Stimulated activated CD4-positive, alpha-beta T cell treated with anti-CD3 and anti-CD28 coated beads, TNF-alpha, amount 100 ng/mL, for 1 hour (primary cell): ENCODE measurements around the gene SRSF10.
A peak's percentile ranks its signal among the peaks of the same experiment; 100 is the strongest.
"Not testable (repeated sequence)": the region's sequence is repeated elsewhere in the genome, so short reads cannot be mapped to it uniquely, and the experiment has no call there.

Source experiments
- DNase-seq, 3 donors: peaks; one replicate each; pipeline ENCODE4 v3.0.0-alpha.2; 2020; ENCODE audit warnings: low read depth in 3 of 3, low spot score in 1 of 3

The SRSF10 gene

DNA sequence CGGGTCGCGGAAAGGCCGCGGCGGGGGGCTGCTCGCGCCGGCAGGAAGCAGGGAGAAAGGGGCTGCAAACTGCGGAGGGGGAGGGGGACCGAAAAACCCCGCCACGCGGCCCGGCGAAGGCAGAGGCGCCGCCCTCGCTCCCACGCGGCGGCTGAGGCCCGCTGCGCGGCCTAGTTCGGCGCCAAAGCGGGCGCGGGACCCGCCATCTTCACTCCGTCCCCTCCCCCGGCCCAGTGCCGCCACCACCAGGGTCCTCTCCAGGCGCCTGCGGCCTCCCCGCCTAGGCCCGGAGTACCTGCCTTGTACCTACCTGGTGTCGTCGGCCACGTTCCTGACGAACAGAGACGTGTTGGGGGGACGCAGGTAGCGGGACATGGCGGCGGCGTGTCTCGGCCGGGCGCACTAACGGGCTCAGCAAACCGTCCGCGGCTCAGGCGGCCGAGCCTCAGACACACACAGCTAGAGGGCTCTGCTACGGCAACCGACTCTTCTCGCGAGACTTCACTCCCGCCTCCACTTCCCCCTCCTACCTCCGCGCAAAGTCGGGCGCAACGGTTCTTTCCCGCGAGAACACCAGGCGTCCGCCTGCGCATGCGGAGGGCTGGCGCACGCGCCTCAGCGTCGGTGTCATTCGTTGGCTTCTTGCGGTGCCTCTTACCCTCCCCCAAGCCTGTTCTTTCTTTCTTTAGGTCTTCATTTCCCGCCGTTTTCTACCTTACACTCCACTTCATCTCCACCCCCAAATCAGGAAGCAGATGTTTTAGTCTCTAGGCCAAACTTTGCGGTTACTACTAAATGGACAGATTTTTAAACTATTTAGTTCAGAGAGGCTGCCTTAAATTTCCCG is at the start of gene SRSF10:
SRSF10 (minus strand) TSS at position 447 of the 847 bp plus-strand sequence; CDS start at position 375, 72 bp downstream.
- DNase-seq = peak; percentile 86 to 98 (median 97)

DNA sequence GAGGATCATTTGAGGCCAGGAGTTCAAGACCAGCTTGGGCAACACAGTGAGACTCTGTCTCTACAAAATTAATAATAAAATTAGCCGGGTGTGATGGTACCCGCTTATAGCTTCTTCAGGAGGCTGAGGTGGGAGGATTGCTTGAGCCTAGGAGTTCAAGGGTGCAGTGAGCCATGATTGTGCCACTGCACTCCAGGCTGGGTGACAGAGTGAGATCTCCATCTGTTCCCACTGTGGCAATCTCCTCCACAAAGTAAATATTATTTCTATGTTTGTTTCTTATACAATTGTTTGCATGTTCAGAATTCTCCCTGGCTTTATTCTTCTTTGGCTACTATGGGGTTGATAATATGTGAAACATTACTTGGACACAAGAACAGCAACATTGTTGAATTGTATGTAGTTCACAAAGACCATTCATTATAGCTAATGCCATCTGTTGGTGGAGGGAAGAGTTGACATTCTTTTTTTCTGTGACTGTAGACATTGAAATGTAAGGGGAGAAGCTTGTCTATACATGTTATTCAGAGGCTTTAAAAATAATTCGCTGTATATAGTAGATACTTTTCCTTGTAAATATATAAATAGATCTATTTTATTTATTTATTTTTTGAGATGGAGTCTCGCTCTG is 47.8 kb upstream of the SRSF10 start:
- no peak for DNase-seq

DNA sequence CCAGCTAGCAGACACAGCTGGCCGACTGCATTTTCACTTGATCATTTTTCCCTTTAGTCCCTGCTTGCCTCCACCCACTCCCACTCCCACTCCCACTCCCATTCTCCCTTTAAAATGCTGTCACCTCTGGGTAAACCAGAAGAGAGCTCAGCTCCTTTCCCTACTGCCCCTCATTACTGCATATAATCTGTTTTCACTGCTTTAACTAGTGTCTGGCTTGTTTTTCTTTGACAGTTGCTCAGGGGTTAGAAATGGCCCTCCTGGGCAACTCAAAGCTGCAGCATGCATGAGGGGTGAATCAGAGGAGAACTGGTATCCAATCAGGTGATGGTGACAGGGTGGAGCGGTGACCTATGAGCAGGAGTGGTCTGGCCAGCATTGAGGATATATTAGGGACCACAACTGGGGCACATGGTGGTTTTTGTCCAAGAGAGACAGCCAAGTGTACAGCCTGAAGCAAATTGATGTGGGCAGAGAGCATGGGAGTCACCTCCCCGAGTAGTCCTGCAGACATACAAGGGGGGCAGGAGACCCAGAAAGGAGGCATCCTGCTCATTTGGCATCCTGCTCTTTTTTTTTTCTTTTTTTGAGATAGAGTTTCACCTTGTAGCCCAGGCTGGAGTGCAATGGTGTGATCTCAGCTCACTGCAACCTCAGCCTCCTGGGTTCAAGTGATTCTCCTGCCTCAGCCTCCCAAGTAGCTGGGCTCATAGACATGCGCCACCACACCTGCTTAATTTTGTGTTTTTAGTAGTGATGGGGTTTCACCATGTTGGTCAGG is 42.6 kb upstream of the SRSF10 start:
- no peak for DNase-seq

DNA sequence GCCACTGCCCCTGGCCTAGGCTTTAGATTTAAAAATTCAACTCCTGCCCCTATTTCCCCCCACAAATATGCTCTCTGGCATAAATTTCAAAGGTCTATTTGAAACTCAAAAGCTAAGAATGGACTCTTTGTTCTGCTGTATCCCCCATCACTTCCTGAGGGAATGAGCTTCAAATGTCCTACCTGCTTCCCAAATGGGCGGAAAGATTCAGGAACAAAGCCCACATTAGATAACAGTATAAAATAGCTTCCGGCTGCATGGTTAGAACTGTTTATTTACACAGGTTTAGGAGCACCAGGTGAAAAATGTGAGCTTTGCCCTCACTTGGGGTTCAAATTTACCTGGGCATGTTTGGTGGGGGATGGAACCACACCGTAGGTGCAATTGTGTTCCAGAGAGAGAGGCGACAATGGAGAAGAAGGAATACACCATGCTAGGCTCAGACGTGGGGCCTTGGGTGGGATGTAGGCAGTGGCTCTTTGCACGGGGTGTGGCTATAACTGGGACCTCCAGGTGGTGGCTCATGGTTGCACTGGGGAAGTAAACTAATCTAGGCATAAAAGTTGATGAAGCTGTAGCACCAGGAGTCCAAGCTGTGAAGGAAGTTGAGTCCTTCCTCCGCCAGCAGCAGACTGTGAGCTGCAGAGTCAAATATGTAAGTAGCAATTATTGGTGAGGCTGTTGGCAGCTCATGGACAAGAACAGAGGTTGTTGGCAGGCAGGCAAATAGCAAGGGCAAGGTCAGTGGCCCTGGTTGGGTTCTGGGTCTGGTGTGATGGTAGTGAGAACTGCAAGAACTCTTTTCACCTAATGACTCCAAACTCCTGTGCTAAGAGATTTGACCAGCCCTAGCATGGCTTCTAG is 41.5 kb upstream of the SRSF10 start:
- DNase-seq = no peak

DNA sequence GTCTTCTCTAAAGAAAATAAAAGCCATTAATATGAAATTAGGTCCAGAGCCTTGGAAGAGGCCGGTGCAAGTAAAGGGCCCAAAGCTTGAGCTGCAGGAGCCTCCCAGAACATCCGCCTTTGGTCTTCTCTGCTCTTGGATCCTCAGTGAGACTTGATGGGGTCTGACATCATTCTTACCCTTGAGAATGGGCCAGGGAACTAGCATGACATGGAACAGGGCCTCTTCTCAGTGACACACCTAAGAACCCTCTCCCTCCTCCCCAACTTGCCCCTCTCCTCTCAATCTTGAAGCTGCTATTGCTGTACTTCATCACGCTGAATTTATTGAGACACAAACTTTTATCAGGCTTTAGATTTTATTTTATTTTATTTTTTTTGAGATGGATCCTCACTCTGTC is 40.3 kb upstream of the SRSF10 start:
- DNase-seq = no peak

DNA sequence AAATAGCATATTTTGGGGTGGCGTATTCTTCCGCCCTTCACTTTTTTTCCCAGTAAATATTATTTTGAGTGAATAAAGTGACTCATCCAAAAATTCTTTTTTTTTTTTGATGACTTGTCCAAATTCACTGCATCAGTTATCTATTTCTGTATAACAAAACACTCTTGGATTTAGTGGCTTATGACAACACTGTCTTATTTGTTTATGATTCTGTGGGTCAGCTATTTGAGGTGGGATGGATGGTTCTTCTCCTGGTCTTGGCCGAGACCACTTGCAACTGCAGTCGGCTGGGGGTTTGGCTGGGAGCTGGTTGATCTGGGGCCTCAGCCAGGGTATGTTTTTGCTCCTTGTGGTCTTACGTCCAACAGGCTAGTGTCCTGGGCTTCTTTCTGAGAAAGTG is 39.9 kb upstream of the SRSF10 start:
- DNase-seq = no peak

DNA sequence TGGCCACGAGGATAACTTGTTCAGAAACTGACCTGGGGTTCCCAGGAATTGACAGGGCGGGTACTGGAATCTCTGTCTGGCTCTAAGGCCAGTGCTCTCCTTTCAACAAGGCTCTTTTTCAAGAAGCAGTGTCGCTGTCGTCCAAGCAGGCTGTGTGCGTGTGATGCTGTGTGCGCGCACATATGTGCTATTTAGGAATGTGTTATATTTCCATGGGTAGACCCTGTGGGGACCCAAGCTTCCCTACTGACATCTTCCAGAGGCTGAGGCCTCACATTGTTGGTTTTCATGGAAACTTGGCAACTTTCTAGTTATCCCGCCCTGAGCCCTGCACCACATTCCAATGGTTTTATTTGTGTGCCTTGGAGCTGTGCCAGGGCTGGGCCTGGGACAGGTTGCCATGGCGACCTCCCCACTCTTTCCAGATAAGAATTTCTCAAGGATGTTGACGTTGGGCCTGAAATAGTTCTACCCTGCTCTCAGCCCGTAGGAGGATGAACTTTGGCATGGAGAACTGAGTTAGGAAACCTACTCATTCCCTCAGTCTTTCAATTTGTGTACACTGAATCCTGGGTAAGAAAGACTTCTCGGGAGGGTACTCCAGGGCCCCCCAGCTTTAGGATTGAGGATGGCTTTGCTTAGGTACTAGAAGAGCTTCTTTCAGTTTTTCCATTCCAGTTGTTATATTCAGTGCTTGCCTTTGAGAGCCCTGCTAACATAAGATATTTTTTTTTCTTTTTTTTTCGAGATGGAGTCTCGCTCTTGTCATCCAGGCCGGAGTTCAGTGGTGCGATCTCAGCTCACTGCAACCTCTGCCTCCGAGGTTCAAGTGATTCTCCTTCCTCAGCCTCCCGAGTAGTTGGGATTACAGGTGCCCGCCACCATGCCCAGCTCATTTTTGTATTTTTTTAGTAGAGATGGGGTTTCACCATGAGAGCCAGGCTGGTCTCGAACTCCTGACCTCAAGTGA is 38.8 kb upstream of the SRSF10 start:
- DNase-seq = no peak

DNA sequence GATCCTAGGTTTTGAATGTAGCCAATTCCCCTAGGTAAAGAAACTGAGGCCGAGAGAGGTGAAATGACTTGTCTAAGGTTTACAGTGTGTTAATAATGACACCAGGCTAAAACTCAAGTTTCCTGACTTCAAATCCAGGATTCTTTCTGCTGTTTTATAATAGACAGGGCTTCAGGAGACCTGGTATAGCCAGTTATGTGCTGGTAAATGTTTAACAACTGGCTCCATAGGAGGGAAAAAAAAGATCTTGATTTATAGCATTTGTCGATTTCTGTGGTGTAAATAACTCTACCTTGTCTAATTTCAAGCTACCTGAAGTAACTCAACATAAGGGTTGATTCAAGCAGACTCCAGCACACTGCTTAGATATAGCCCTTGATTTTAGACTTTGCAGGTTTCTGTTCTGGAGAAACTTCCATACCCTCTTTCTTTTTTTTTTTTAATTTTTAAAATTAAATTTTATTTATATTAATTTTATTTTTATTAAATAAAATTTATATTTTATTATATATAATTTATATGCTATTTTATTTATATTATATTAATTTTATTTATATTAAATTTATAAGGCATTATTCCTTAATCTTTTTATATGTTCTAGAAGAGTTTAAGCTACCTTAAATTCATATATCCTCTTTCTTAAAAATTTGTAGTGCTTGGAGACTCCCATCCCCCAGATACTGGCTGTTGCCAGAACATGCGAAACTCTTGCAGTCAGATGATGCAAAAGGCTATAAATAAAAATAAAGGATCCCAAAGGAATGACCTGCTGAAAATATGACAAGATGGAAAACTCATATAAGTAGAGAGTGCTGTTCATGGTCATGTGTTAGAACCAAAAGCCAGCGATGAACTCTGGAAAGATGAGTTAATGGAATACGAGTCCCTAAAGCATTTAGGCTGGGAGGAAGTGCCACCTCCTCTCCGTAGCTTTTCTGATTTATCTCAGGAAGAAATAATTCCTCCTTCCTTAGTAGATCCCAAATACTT is 35.4 kb upstream of the SRSF10 start:
- DNase-seq = no peak

DNA sequence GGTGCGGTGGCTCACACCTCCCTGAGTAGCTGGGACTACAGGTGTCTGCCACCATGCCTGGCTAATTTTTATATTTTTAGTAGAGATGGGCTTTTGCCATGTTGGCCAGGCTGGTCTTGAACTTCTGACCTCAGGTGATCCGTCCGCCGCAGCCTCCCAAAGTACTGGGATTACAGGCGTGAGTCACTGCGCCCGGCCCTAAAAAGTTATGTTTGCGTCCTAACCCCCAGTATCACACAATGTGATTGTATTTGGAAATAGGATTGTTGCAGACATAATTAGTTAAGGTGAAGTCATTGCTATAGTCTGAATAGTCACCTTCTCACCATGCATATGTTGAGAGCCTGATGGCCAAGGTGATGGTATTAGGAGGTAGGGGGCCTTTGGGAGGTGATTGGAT is 32.8 kb upstream of the SRSF10 start:
- DNase-seq = not testable (repeated sequence)

DNA sequence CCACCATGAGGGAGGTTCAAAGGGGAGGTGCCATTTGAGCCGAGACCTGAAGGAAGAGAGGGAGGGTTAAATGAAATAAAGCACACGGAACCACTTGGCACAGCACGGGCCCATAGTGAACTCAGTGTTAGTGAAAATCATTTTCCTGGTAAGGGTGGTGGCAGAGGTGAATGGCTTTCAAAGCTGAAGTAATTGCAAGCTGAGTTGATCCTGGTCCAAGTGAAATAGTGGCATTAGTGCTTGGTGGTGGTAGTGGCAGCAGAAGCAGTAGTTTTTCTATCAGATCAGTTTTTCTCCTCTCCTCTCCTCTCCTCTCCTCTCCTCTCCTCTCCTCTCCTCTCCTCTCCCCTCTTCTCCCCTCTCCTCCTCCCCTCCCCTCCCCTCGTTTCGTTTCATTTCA is 30.5 kb upstream of the SRSF10 start:
- no peak for DNase-seq

DNA sequence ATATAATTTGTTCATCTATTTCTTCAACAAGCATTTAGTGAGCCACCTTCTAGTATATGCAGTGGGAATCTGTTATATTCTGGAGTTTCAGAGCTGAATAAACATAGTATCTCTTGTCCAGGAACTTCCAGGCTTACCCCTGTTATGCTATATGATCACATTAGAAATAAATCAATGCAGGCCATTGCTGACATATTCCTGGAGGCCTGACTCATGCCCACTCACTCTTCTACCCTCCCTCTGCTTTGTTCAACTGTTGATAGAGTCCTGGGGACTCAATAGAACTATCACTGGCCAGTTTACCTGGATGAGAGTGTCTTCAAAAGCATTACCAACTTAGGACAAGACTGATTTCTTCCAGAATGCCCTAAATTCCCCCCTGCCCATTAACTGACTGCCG is 29.3 kb upstream of the SRSF10 start:
- no peak for DNase-seq

DNA sequence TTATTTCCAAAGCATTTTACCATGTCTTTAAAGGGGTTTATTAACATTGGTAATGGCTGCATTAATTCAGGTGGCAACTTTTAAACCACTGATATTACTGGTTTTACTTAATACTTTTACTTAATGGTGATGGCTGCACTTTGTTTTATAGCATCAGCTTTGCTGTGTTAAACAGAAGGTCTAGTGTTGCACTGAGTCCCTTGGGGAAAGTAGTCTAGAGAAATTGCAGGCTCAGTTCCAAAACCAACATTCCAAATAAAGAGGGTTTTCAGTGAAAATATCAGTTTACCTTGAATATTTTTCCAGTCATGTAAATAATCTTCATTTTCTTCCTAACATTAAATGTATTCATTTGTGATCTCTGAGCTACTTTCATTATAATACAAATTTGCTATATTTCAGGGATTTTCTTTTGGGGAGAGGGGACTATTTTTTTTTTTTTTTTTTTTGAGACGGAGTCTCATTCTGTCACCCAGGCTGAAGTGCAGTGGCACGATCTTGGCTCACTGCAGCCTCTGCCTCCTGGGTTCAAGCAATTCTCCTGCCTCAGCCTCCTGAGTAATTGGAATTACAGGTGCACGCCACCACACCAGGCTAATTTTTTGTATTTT is 28.6 kb upstream of the SRSF10 start:
- not testable (repeated sequence) for DNase-seq

DNA sequence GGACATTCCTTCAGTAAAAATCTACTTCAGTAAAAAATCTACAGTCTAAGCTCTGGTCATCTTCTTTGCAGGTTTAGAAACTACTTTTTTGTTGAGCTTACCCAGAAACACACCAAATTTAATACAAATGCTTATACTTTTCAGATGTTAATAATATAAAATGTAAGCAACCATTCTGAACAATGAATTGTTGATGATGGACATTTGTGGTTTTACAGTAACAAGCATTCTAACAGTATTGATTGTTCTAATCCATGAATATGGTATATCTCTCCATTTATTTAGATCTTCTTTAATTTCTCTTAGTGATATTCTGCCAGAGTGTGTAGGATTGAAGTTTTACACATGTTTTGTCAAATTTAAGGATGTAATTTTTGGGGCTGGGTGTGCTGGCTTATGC is 27.0 kb upstream of the SRSF10 start:
- no peak for DNase-seq

DNA sequence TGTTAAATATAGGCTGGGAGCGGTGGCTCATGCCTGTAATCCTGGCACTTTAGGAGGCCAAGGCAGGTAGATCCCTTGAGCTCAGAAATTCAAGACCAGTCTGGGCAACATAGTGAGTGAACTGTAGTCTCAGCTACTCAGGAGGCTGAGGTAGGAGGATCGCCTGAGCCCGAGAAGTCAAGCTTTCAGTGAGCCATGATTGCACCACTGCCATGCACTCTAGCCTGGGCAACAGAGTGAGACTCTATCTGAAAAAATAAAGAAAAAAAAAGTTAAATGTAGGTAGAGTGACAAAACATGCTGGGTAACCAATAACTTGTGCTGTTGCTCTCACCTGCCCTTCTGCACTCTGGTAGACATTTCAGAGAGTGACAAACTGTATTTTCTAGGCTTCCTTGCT is 25.0 kb upstream of the SRSF10 start:
- no peak for DNase-seq

DNA sequence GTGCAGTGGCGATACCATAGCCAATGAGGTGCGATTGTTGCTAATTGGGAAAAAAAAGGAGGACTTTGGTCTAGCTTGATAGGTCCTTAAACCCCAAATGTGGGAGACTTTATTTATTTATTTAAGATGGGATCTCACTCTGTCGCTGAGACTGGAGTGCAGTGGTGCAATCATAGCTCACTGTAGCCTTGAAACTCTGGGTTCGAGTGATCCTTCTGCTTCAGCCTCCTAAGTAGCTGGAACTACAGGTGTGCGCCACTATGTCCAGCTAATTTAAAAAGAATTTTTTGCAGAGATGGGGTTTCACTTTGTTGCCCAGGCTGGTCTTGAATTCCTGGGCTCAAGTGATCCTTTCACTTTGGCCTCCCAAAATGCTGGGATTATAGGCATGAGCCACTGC is 24.0 kb upstream of the SRSF10 start:
- no peak for DNase-seq

DNA sequence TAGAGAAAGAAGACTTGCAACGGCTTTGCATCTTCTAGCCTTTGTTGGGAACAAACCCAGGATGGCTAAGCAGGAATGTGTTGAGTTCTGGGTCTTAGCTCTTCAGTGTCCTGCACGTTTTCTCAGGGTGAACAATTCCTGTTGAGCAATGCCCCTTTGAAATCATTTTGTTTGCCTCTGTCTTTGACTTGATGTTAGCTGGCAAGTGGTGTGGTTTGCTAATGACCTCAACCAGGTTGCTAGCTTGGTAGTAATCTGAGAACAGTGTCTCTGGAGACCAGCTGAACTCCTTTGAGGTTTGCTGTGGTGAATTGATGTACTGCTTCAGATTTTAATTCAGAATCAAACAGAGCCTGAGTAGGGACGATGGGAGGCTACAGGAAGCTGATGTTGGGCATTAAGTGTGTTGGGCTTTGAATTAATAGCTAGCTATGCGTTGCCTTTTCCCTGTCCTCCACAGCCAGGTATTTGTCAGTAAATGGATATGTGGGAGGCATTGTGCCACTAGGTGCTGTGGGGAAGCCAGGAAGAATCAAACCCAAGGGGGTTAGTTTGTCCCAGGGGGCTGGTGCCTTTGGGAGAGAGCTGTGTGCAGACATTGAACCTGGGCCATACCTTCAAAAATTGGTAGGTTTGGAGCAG is 23.3 kb upstream of the SRSF10 start:
- no peak for DNase-seq

DNA sequence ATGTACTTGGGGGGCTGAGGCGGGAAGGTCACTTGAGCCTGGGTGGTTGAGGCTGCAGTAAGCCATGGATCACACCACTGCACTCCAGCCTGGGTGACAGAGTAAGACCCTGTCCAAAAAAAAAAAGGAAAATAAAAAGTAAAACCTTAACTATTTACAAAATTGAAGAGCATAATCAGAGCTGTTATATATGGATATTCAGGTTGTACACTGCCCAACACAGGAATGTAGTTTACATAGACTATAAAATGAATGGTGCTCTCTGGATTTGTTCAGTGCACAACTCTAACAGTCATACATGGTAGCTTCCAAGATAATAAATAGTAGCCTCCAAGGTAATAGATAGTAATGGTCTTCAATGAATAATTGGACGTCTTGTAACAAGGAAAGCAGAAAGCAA is 22.6 kb upstream of the SRSF10 start:
- DNase-seq = no peak
